B cell (primary cell): Measurements from ENCODE around the gene RBM19. TPM values are rescaled to one million over a fixed set of nuclear protein-coding genes. Genes with fewer than 3 reads are reported as not detected.

Experiments used
- ATAC-seq: fragments of 200-7000 bp; cut with Tn5 transposase; one replicate; pipeline ENCODE4 v1.10.0; 2021; ENCODE audit warnings: low read depth, mild to moderate bottlenecking, moderate number of reproducible peaks, moderate library complexity
- CTCF ChIA-PET: fragments of 350-600 bp; sonication (Branson Sonifier 250); formaldehyde crosslinking; loops from one replicate; lab custom pipeline; 2021; ENCODE audit warnings: antibody characterized with exemption, inconsistent platforms; lab: Charles Lee
- POLR2A ChIA-PET: fragments of 350-600 bp; sonication (Branson Sonifier 250); formaldehyde crosslinking; loops from one replicate; lab custom pipeline; 2021; ENCODE audit warnings: antibody characterized with exemption; lab: Charles Lee
- DNase-seq: peaks from one replicate; pipeline ENCODE4 v3.0.0; 2013
- H2AFZ ChIP-seq: 2 replicates; pipeline ENCODE4 v1.6.1; 2012; ENCODE audit warnings: mild to moderate bottlenecking, low read depth, low read length; ENCODE audit not compliant: insufficient read depth, poor library complexity, severe bottlenecking
- H3K27ac ChIP-seq, 2 donors: 1 replicate in 1 of 2; 2 replicates in 1 of 2; pipeline ENCODE4 v1.5.1; 2012 to 2013; ENCODE audit warnings: low read length in 2 of 2, mild to moderate bottlenecking in 2 of 2, moderate library complexity in 1 of 2
- H3K27me3 ChIP-seq, 4 experiments: fragments of 200-600 bp in 1 of 4; sonication (generic) in 1 of 4; replicated peaks in 1 of 4; 1 replicate in 2 of 4; 2 replicates in 2 of 4; pipeline versions ENCODE4 v1.6.1 to v1.7.0; 2013 to 2016; ENCODE audit warnings: low read length in 3 of 4, mild to moderate bottlenecking in 2 of 4, mixed read lengths in 1 of 4, moderate library complexity in 1 of 4; ENCODE audit not compliant: insufficient read depth in 4 of 4, control insufficient read depth in 3 of 4; ENCODE audit errors: control extremely low read depth in 1 of 4
- H3K36me3 ChIP-seq, 2 experiments: replicated peaks in 1 of 2; 1 replicate in 1 of 2; 2 replicates in 1 of 2; pipeline versions ENCODE4 v1.6.1 to v1.7.1; 2013; ENCODE audit warnings: low read length in 1 of 2; ENCODE audit not compliant: insufficient read depth in 2 of 2, control insufficient read depth in 1 of 2; ENCODE audit errors: control extremely low read depth in 1 of 2, extremely low read depth in 1 of 2
- H3K4me1 ChIP-seq, 2 donors: fragments of 200-600 bp in 1 of 2; sonication (generic) in 1 of 2; 1 replicate in 1 of 2; 2 replicates in 1 of 2; pipeline versions ENCODE4 v1.5.1 to v1.6.1; 2013 to 2017; ENCODE audit warnings: low read length in 2 of 2; ENCODE audit not compliant: control insufficient read depth in 2 of 2, insufficient read depth in 2 of 2
- H3K4me2 ChIP-seq: replicated peaks from 2 replicates; pipeline ENCODE3; 2012; ENCODE audit warnings: mild to moderate bottlenecking, low read depth, low read length; ENCODE audit not compliant: poor library complexity, severe bottlenecking
- H3K4me3 ChIP-seq, 5 experiments: fragments of 200-600 bp in 1 of 5; sonication (generic) in 1 of 5; 1 replicate in 3 of 5; 2 replicates in 2 of 5; pipeline versions ENCODE4 v1.5.1 to v1.7.0; 2011 to 2016; ENCODE audit warnings: low read length in 4 of 5, mild to moderate bottlenecking in 4 of 5, low read depth in 2 of 5, control low read depth in 1 of 5, moderate library complexity in 1 of 5; ENCODE audit not compliant: insufficient read depth in 1 of 5; ENCODE audit errors: control extremely low read depth in 1 of 5, extremely low read depth in 1 of 5
- H3K79me2 ChIP-seq: fragments of 200-600 bp; sonication (generic); one replicate; pipeline ENCODE4 v1.6.0; 2016; ENCODE audit warnings: low read length; ENCODE audit not compliant: control insufficient read depth, insufficient read depth
- H3K9ac ChIP-seq: fragments of 200-600 bp; sonication (generic); 2 replicates; pipeline ENCODE4 v1.6.1; 2017; ENCODE audit warnings: mild to moderate bottlenecking, low read length, moderate library complexity
- H3K9me3 ChIP-seq, 3 donors: one replicate each; pipeline versions ENCODE4 v1.6.1 to v1.7.1; 2013; ENCODE audit warnings: low read length in 2 of 3; ENCODE audit not compliant: control insufficient read depth in 2 of 3, insufficient read depth in 1 of 3; ENCODE audit errors: control extremely low read depth in 1 of 3
- H4K20me1 ChIP-seq: 2 replicates; pipeline ENCODE4 v1.6.0; 2012; ENCODE audit warnings: mild to moderate bottlenecking, low read length; ENCODE audit not compliant: insufficient read depth, control insufficient read depth, poor library complexity, severe bottlenecking
- H3K27ac Mint-ChIP-seq: one replicate; pipeline ENCODE4 v1.8.0; 2021; ENCODE audit warnings: mixed read lengths
- H3K27me3 Mint-ChIP-seq: one replicate; pipeline ENCODE4 v1.8.0; 2021; ENCODE audit warnings: mixed read lengths
- H3K4me1 Mint-ChIP-seq: one replicate; pipeline ENCODE4 v1.8.0; 2021; ENCODE audit warnings: mixed read lengths
- H3K4me3 Mint-ChIP-seq: one replicate; pipeline ENCODE4 v1.8.0; 2021; ENCODE audit warnings: mixed read lengths
- H3K9me3 Mint-ChIP-seq: one replicate; pipeline ENCODE4 v1.8.0; 2022; ENCODE audit warnings: mixed read lengths; ENCODE audit not compliant: insufficient read depth
- EZH2 ChIP-seq: IDR thresholded peaks from 2 replicates; pipeline ENCODE4 v1.6.1; 2012; ENCODE audit warnings: borderline replicate concordance, low read depth, mild to moderate bottlenecking, moderate library complexity, low read length; ENCODE audit not compliant: insufficient read depth, poor library complexity, severe bottlenecking
- WGBS: methylation state at CpG from one replicate; pipeline ENCODE4 v1.1.5; 2013; ENCODE audit warnings: missing lambda C conversion rate; ENCODE audit not compliant: insufficient coverage; 5-methylcytosine and 5-hydroxymethylcytosine counted together
- intact Hi-C: fragments of 100-400 bp; cut with micrococcal nuclease; formaldehyde crosslinking; loops from one replicate; pipeline ENCODE4 v1.10.0; 2022
- polyA plus RNA-seq: library from polyadenylated mRNA; depleted of rRNA; stranded (reverse); fragments of >200 nt; gene quantifications from 2 replicates; pipeline ENCODE4 v1.2.3, GENCODE V29; 2012
- total RNA-seq, 2 donors: library from RNA; stranded (reverse); fragments of 120-200 nt in 1 of 2; gene quantifications; 1 replicate in 1 of 2; 2 replicates in 1 of 2; pipeline versions ENCODE4 v1.2.3 to v1.2.4, GENCODE V29; 2013 to 2022
- TF ChIP-seq, protein P1 (sequence below): fragments of 200-600 bp; IDR thresholded peaks from one replicate; pipeline ENCODE4 v1.8.0; 2022; ENCODE audit warnings: antibody characterized with exemption, mild to moderate bottlenecking

RBM19 gene
- total and polyA plus RNA-seq, 2 donors (not counting 1 experiment from before 2014, with no cell fraction given) = 43.1 to 90.0 TPM

DNA sequence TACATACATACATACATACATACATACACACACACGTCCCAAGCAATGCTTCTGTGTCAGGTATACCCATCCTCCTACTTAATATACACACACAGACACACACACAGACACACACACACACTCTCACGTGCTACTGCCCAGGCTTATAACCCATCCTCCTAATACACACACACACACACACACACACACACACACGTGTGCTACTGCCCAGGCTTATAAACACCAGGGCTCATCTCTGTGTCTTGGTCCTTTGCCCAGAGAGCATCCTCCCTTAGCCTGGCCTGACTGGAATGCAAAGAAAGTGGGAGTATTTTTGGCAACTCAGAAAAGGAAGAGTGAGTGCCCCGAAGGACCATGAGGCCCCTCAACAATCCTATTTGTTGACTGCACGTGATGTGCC, 129.0 kb downstream of the RBM19 start:
- Histone ChIP-seq H3K36me3 (peaks cover 0 to 2% of the 10 kb centered on the region in 2 experiments), H3K27ac (no peak overlapping the region), H3K4me1 (peaks cover 0 to 7% of the 10 kb centered on the region in 2 donors), H3K4me3 (no peak overlapping the region), H3K27me3 (no peaks in the 10 kb centered on the region), H3K4me2 (no peak overlapping the region), H3K9ac (no peak overlapping the region), H3K79me2 (no peaks in the 10 kb centered on the region), H2AFZ (no peak overlapping the region), H3K9me3 (no peaks in the 10 kb centered on the region), H4K20me1 (no peaks in the 10 kb centered on the region)
- TF ChIP-seq, protein P1, sequence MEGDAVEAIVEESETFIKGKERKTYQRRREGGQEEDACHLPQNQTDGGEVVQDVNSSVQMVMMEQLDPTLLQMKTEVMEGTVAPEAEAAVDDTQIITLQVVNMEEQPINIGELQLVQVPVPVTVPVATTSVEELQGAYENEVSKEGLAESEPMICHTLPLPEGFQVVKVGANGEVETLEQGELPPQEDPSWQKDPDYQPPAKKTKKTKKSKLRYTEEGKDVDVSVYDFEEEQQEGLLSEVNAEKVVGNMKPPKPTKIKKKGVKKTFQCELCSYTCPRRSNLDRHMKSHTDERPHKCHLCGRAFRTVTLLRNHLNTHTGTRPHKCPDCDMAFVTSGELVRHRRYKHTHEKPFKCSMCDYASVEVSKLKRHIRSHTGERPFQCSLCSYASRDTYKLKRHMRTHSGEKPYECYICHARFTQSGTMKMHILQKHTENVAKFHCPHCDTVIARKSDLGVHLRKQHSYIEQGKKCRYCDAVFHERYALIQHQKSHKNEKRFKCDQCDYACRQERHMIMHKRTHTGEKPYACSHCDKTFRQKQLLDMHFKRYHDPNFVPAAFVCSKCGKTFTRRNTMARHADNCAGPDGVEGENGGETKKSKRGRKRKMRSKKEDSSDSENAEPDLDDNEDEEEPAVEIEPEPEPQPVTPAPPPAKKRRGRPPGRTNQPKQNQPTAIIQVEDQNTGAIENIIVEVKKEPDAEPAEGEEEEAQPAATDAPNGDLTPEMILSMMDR = no peak
- TF ChIP-seq EZH2 = no peak
- Mint-ChIP-seq H3K27me3 (no peaks in the 10 kb centered on the region), H3K27ac (no peak overlapping the region), H3K4me1 (peaks cover 7% of the 10 kb centered on the region), H3K9me3 (no peaks in the 10 kb centered on the region), H3K4me3 (no peak overlapping the region)
- intact Hi-C loops = no loop called here
- no peak for ATAC-seq
- no peak for DNase-seq
- POLR2A ChIA-PET = no interaction called here
- CTCF ChIA-PET = no interaction called here
- 96% methylated on average over 4 of the region's 5 CpGs for WGBS

DNA sequence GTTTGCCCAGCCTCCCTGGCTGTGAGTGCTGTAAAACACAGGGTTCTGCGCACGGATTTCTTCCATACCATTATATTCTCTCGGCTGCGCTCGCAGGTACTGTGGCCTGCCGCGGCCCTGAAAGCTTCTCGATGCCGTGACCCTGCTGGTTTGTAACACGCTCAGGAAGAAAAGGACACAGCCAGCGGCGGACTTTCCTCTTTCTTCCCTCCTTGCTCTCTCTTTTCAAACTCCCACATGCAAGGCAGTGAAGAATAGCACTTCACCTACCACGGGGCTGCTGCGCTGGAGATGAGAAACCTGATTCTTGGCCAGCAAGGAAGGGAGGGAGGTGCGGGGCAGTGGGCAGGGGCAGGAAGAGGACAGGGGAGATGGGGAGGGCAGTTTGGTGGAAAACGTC, 130.2 kb downstream of the RBM19 start:
- CTCF ChIA-PET = no interaction called here

More for the DNA sequence above, 130.2 kb downstream of the RBM19 start:
- no peaks in the 10 kb centered on the region for H3K79me2 ChIP-seq
- H3K36me3 ChIP-seq = peaks cover 0 to 2% of the 10 kb centered on the region in 2 experiments
- H3K4me3 ChIP-seq = no peak overlapping the region
- Mint-ChIP-seq H3K27ac (no peak overlapping the region), H3K9me3 (no peaks in the 10 kb centered on the region), H3K4me1 (peaks cover 7% of the 10 kb centered on the region), H3K27me3 (no peaks in the 10 kb centered on the region), H3K4me3 (no peak overlapping the region)
- no peak overlapping the region for H3K9ac ChIP-seq
- ATAC-seq (no peak), DNase-seq (no peak)
- no peak overlapping the region for H2AFZ ChIP-seq
- POLR2A ChIA-PET = no interaction called here
- H3K27me3 ChIP-seq = no peaks in the 10 kb centered on the region
- whole genome bisulfite sequencing = 100% methylated on average over 9 of the region's 16 CpGs
- intact Hi-C loops = no loop called here
- no peak for TF ChIP-seq EZH2
- TF ChIP-seq, protein P1 = no peak
- no peak overlapping the region for H3K4me2 ChIP-seq
- H3K4me1 ChIP-seq = peaks cover 0 to 7% of the 10 kb centered on the region in 2 donors
- H3K9me3 ChIP-seq = no peaks in the 10 kb centered on the region
- H4K20me1 ChIP-seq = no peaks in the 10 kb centered on the region
- H3K27ac ChIP-seq = no peak overlapping the region
